ENCODE results near the gene SH3RF1. TPM values are rescaled to one million over a fixed set of nuclear protein-coding genes. Genes with fewer than 3 reads are reported as not detected.
"Not testable (repeated sequence)": the region's sequence is repeated elsewhere in the genome, so short reads cannot be mapped to it uniquely, and the experiment has no call there.

SH3RF1 gene
- polyA plus RNA-seq, 12 donors = 14.2 to 22.3 (median 16.5) TPM; not detected in 1

DNA sequence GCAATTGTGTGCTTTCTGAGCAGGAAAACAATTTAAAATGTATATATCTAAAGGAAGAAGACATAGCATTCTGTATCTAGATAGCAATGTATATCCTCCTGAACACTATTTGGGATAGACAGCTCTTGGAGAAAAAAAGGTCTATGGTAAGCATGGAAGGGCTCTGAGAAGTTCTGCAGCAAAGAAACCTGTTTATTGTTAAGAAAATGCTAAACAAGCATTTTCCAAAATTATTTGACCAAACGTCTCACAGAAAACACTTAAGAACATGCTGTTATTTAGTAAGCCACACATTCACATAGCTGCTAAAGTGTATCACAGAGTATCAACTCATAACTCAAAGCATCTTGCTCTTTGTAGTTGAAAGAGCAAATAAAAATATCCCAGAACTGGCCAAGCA lies 67.9 kb downstream of the SH3RF1 start:
- no peak for DNase-seq

DNA sequence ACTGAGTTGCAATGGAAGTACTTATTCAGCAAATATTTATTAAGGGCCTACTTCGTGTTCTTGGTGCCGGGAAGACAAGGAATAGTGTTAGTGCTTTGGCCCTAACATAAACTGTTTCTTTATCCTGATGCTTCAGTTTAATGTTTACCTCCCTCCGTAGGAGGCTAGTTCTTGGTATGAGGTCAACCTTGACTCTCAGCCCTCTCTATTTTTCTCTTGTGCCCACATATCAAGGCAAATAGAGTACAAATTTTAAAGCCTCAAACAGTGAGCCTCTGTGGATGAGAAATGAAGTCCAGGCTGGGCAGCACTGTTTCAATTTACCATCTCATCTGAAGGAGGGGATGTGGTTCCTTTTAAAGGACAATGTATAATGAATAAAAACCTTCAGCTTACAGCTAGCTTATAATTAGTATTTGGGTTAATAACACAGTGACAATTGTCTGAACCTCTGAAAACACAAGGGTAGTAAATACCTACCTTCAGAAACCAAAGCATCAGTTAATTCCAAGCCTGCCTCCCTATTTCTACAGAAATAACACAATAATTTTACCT lies 68.5 kb downstream of the SH3RF1 start:
- peak; percentile 16 for DNase-seq

DNA sequence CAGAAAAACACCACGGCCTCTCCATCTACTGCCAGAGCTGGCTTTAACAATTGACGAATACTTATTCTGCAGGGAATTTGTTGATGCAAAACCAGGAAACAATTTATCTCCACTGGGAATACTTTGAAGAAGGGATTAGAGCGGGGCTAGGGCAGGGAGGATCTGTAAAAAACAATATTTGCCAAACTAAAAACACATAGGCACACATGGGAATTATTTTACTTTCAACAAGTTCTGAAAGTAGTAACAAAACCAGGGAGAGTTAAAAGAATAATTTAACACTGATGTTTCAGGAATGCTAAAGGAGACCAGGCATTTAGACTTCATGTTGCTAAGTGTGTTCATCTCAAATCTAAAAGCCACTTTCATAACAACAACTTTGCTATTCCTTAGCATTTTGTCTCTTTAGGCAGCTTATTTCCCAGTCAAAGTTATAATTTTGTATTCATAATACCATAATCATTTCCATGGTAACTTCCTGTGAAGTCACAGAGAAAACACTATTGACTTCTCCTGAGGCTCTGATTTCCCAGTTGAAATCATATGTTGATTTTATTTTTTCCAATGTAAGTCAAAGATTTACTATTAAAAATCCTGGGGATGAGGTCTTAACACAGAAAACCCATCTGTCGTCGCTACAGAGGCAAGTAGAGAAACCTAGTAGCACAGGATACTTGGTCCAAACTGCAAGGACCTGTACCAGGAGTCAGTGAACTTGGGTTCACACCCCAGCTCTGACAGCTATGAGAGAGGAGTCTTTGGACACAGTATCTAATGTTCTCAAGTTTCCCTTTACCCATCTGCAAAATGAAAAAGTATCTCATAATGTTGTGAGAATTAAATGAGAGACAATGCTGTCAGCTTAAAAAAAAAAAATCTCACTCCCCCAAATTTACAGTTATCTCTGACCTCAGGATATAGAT lies 69.3 kb downstream of the SH3RF1 start:
- peak; percentile 53 for DNase-seq

DNA sequence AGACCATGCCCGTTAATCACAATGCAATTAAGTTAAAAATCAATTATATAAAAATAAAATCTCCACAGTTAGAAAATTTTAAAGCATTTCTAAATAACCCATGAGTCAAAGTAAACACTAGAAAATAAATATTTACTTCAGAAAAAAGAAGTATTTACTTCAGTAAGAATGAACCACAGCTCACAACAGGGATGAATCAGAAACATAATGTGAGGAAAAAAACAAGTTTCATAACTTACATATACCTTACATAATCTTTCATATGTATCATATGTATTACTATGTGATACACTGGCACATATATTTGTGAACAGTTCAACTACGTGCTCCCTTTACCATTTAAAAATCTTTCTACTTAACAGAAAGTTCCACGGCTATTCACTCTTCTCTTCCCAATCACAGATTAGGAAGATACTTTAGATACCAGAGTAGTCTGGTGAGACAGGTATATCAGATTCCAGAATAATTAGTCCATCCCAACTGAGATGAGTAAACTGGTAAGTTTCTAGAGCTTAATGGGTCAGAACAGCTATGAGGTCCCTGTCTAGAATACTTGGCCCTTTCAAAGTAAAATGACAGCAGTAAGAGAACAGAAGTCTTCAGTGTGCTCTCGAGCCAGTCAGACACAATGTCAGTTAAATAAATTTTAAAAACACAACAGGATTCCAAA lies 70.3 kb downstream of the SH3RF1 start:
- DNase-seq = no peak

DNA sequence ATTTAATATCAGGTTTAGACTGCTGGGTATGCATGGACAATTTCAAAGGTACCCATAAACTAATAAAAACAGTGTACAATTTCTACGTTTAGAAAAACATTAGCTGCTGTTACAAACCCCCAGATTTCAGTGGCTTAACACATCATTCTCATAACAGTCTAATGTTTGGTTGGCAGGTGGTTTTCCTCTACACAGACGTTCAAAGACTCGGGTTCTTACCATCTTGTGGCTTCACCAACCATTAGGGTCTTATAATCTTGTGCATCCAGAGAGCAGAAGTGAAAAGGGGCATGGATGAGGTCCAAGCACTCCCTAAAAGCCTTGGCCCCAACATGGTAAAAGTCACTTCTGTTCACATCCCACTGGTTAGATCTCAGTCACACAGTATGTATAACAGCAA lies 71.6 kb downstream of the SH3RF1 start:
- no peak for DNase-seq

DNA sequence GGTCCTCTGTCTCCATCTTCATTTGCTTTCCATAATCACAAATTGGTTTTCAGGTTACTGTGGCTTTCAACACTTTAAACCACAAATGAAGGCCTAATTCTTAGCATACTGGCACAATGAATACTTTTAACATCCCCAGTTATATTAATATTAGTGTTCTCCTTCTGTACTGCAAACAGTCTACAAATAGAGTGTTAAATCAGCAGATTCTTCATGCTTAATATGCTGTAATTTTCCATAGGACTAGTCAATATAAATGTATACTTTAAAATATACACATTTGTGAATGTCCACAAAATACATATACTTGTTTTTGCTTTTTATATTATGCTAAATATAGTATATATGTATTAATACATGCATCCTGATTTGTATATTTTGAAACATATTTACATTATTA lies 72.6 kb downstream of the SH3RF1 start:
- DNase-seq = no peak

DNA sequence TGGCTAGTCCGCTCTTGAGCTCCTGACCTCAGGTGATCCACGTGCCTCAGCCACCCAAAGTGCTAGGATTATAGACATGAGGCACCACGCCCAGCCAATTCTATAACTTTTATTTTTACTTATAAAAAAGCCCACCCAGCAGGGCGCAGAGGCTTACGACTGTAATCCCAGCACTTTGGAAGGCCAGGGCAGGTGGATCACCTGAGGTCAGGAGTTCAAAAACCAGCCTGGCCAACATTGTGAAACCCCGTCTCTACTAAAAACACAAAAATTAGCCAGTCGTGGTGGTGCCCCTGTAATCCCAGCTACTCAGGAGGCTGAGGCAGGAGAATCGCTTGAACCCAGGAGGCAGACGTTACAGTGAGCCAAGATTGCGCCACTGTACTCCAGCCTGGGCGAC lies 73.5 kb downstream of the SH3RF1 start:
- not testable (repeated sequence) for DNase-seq

DNA sequence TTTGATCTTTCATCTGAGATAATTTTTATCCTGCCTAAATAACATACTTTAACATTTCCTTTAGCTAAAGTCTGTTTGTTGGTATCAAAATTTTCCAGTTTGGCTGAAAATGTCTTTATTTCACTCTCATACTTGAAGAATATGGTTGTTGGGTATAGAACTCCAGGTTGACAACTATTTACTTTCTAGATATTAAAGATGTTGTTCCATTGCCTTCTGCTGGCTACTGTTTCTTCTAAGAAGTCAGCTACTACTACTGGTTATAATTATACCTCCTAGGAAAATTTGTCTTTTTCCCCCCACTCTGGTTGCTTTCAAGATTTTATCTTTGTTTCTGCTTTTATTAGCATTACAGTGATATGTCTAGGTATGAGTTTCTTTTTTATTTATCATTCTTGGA lies 75.7 kb downstream of the SH3RF1 start:
- no peak for DNase-seq

DNA sequence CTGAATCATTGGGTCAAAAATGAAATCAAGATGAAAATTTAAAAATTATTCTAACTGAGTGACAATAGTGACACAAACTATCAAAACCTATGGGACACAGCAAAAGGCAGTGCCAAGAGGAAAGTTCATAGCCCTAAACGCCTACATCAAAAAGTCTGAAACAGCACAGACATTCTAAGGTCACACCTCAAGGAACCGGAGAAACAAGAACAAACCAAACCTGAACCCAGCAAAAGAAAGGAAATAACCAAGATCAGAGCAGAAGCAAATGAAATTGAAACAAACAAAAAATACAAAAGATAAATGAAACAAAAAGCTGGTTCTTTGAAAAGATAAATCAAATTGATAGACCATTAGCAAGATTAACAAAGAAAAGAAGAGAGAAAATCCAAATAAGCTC lies 80.8 kb downstream of the SH3RF1 start:
- DNase-seq = not testable (repeated sequence)

DNA sequence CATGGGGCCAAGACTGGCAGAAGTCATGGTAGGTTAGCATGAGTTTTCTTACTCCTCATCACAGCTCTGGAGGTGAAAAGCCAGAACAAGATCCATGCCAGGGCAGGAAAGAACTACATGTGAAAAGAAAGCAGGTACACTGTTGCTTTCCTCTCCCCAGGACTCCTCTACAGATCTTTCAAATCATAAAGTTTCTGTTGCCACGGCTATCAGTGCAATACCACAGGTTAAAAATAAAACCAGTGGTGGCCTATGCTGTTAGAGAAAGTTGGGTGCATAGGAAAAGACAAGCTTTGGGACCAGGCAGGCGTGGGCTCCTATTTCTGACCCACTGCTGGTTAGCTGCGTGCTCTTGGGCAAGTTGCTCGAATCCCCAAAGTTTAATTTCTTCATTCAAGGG lies 81.4 kb downstream of the SH3RF1 start:
- no peak for DNase-seq

DNA sequence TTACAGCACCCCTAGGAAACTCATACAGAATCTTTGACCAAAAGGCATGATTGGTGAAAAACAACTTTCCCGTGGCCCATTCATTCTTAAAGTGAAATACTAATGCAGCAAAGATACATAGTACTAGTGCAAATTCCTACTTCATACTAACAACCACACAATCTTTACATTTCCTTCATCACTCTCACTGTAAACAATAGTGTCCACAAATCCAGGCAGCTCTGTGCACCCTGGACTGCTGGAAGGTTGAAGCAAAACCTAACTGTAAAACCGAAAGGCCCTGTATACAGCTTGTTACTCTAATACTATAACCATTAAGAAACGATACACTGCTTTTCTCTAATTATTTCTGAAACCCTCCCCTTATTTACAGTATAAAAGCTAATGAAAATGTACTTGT lies 82.6 kb downstream of the SH3RF1 start:
- DNase-seq = no peak

DNA sequence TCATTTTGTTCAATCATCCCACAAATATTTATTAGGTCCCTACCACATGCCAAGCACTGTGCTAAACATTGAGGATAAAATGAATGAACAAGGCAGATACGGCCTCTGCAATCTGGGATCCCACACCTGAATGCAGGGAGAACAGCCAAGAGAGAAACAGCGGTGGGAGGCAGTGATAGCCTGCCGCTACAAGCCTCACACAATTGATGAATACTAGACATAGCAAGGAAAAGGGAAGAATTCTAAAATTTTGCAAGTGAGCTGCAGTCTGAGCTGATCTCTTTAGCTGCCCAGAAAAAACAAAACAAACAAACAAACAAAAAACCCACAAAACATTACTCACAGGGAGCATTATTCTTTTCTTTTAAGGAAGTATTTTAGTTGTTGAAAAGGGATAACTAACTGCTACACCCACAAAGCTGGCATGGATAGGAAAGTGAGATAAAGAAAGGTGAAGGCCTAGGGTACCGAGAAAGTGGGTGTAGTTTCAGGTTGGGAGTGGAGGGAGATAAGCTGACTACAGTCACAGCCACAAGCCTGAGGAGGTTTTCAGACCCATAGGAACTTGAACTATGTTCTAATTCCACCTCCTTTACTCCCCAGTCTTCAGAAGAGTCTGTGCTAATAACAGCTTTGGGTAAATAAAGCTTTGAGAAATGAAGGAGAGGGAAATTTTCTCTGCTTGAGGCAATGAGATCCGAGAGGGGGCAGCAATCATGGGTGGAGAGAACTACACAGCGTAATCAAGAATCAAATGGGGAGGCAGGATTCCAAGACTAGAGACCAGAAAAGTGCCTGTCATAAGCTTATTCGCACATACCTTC lies 85.4 kb downstream of the SH3RF1 start:
- no peak for DNase-seq

DNA sequence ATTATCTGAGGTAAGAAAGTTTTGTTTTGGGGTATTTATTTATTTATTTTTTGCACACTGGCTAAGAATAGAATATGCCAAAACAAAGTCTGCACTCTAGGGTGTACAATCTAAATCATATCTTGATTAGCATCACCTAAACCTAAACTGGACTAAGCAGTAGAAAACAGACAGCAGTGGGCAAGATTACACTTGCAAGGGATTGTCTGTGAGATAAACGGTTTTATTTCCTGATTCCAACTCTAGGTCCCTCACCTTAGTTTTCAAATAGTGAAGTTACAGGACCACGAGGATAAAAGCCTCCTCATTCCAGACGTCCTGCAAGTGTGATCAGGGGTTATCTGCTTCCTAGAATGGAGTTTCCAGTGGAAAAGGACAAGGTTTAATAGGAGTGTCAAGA lies 86.1 kb downstream of the SH3RF1 start:
- DNase-seq = no peak

DNA sequence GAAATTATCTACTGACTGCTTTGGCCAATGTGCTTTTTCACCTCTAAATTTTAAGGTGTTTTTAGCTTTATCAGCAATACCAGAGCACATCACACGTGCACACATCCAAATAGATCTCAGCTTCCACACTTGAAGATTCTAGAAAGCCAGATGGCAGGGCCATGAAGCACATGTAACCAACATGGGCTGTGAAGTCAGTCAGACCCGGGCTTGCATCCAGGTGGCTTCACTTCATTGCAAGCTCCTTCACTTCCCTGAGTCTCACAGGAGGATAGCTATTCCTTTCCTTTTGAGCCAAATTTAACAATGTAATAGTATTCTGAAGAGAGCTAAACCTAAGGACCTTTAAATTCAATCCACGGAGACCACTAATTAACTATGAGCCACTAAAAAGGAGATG lies 86.5 kb downstream of the SH3RF1 start:
- no peak for DNase-seq

DNA sequence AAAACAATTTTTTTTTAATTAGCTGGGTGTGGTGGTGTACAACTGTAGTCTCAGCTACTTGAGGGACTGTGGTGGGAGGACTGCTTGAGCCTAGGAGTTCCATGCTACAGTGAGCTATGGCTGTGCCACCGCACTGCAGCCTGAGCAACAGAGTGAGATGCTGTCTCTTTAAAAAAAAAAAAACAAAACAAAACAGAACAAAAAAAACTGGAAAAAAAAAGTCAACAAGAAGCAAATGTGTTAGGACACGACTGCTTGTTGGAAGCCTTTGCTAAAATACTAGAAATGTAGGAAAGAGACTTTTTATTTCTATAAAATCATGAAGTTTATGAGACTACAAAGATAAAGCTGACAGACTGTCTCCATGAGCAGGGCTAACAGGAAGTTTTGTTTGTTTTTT lies 87.2 kb downstream of the SH3RF1 start:
- no peak for DNase-seq

DNA sequence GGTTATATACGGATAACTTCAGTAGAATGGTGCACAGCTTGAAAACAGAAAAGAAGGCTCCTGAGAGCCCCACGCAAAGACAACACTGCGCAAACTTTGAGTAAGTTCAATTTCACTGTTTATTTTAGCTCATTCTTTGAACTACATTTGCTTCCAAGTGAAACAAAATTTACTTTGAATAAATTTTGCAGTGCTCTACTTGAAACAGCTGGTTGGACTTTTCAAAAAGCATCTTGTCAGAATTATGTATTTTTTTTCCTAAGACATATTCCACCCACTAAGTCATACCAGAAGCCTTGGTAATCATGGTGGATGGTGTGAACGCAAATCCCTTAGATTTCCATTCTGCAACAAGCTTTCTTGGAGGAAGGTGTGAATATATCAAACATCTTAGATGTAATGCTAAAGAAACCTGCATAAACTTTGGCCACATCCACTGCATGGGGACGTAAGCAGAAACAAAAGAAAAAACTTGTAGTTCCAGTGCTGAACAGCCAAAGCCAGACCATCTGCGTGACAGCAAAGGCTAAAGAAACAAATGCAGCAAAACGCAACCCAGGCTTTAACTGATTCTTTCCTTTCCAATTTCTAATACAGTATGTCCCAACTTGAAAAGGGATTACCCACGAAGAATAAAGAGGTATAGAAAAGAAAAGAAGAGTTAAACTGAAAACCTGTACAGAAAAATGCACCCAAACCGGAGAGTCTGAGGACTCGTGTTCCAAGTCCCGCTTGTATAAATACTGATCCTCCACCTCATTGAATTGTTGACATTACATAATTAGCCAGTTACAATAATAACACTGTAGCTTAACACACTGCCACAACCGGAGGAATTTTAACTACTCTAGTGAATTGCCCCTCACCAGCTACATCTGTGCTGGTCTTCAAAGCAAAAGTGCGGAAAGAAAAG lies 90.9 kb downstream of the SH3RF1 start:
- peak; percentile 44 for DNase-seq

DNA sequence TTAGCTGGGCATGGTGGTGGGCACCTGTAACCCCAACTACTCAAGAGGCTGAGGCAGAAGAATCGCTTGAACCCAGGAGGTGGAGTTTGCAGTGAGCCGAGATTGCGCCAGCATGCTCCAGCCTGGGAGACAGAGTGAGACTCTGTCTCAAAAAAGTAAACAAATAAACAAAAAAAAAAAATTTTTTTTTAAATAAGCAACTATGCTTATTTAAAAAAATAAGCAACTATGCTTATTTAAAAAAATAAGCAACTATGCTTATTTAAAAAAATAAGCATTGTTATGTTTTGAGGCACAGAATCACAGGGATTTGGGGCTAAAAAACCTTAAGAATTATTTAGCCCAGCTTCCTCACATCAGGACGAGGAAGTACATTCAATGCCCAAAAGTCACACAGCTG lies 92.7 kb downstream of the SH3RF1 start:
- DNase-seq = not testable (repeated sequence)

DNA sequence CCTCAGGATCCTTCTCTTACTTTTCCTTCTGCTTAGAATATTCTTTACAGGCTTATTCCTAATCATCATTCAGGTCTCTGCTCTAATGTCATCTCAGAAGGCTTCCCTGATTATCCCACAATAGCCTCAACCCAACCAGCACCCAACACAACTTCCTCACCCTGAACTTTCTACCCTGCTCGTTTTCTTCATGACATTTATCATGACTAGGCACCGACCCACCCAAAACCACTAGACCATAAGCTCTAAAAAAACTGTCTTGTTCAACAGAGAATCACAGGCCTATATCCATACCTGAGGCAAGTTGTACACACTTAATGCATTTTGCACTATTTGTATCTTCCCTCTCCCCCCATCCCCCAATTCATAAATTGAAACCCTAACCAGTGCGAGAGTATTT lies 95.3 kb downstream of the SH3RF1 start:
- DNase-seq = no peak

DNA sequence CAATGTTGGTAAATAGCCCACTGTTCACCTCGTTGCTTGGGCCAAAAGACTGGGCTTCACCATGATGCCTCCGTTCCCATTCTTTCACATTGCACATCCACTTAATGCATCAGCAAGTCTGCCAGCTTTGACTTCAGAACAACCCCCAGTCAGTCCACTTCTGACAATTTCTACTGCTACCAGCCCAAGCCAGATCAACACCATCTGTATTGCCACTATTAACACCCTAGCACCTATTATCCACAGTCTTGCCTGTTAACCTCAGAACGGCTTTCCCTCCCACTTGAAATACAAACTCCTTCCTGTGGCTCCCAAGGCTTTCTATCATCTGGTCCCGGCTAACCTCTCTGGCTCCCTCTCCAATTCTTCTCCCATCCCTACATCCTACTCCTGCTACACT lies 95.7 kb downstream of the SH3RF1 start:
- no peak for DNase-seq

DNA sequence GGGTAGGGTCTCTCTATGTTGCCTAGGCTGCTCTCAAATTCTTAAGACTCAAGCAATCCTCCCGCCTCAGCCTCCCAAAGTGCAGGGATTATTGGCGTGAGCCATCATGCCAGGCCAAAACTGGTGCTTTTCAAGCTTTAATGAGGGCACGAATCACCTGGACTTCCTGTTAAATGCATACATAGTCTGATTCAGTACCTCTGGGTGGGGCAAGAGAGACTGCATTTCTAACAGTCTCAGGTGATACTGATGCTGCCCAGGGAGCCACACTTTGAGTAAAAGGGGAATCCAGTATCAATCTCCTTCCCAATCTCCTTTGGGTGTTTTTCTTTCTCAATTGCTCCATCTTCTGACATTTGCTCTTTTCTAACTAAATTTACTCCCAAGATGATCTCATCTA lies 96.5 kb downstream of the SH3RF1 start:
- DNase-seq = no peak
